Adrenal gland (tissue), 5 donors: Measurements from ENCODE around the gene RET.

Experiments
- CTCF ChIP-seq, 6 experiments: fragments of 450-650 bp in 4 of 6; fragments of 200-600 bp in 2 of 6; sonication (generic) in 1 of 6; IDR thresholded peaks; 1 replicate in 5 of 6; 2 replicates in 1 of 6; pipeline versions ENCODE4 v1.5.1 to v1.8.0; 2016 to 2021; ENCODE audit warnings: antibody characterized with exemption in 6 of 6, mild to moderate bottlenecking in 2 of 6, moderate library complexity in 1 of 6
- POLR2A ChIP-seq, 2 donors: fragments of 450-650 bp; IDR thresholded peaks; one replicate each; pipeline ENCODE4 v1.6.1; 2017; ENCODE audit warnings: antibody characterized with exemption in 2 of 2, mild to moderate bottlenecking in 2 of 2, moderate library complexity in 1 of 2
- donor health status: DM: no; HTN: no; CAD: no.

- TF ChIP-seq CTCF (IDR thresholded peaks at IDR 0.05) (no peak), POLR2A (IDR thresholded peaks at IDR 0.05) (no peak)
Measured at GRCh38 chr10:43038783-43039623, 37.9 kb upstream of the RET start.
